Stomach (tissue), 4 donors: ENCODE results near the gene CELA3A.

Experiments
- CTCF ChIP-seq, 7 experiments: fragments of 450-650 bp in 4 of 7; fragments of 200-600 bp in 3 of 7; sonication (generic) in 3 of 7; IDR thresholded peaks; one replicate each; pipeline ENCODE4 v1.5.1; 2016 to 2019; ENCODE audit warnings: antibody characterized with exemption in 7 of 7, control low read depth in 2 of 7, mild to moderate bottlenecking in 1 of 7
- POLR2A ChIP-seq, 4 donors: fragments of 450-650 bp; IDR thresholded peaks; one replicate each; pipeline ENCODE4 v1.6.1; 2016; ENCODE audit warnings: antibody characterized with exemption in 4 of 4, control low read depth in 2 of 4, mild to moderate bottlenecking in 1 of 4, moderate library complexity in 1 of 4

- TF ChIP-seq CTCF (IDR thresholded peaks at IDR 0.05) (no peak), POLR2A (IDR thresholded peaks at IDR 0.05) (no peak)
Observed at GRCh38 chr1:22057861-22058260, 56.4 kb downstream of the CELA3A start.
